Glutamatergic neuron (in vitro differentiated cells): ENCODE measurements around the gene ID3. TPM values are rescaled to one million over a fixed set of nuclear protein-coding genes. Genes with fewer than 3 reads are reported as not detected.
"Not testable (repeated sequence)": the region's sequence is repeated elsewhere in the genome, so short reads cannot be mapped to it uniquely, and the experiment has no call there.

Experiments
- DNase-seq: peaks from one replicate; pipeline ENCODE4 v3.0.0; 2022
- H3K27ac Mint-ChIP-seq: one replicate; pipeline ENCODE4 v1.8.0; 2020; ENCODE audit warnings: mild to moderate bottlenecking, mixed read lengths, inconsistent platforms; ENCODE audit not compliant: unreplicated experiment
- H3K27me3 Mint-ChIP-seq: one replicate; pipeline ENCODE4 v1.8.0; 2020; ENCODE audit warnings: mild to moderate bottlenecking, moderate library complexity, mixed read lengths, inconsistent platforms; ENCODE audit not compliant: unreplicated experiment
- H3K36me3 Mint-ChIP-seq: one replicate; pipeline ENCODE4 v1.8.0; 2020; ENCODE audit warnings: mild to moderate bottlenecking, mixed read lengths, inconsistent platforms; ENCODE audit not compliant: unreplicated experiment
- H3K4me1 Mint-ChIP-seq: one replicate; pipeline ENCODE4 v1.8.0; 2020; ENCODE audit warnings: mild to moderate bottlenecking, low read depth, mixed read lengths, inconsistent platforms; ENCODE audit not compliant: unreplicated experiment
- H3K4me3 Mint-ChIP-seq: one replicate; pipeline ENCODE4 v1.8.0; 2020; ENCODE audit warnings: mild to moderate bottlenecking, mixed read lengths, inconsistent platforms; ENCODE audit not compliant: unreplicated experiment
- H3K9me3 Mint-ChIP-seq: one replicate; pipeline ENCODE4 v1.8.0; 2020; ENCODE audit warnings: mild to moderate bottlenecking, moderate library complexity, mixed read lengths, inconsistent platforms; ENCODE audit not compliant: unreplicated experiment
- total RNA-seq: library from RNA; stranded (reverse); fragmentation: NEBNext Ultra II Directional; extraction: Animal tissue kit (Norgen Biotek cat#: 25700); gene quantifications from one replicate; pipeline ENCODE4 v1.2.1, GENCODE V29; 2021; ENCODE audit not compliant: unreplicated experiment
- TF ChIP-seq, protein P1 (sequence below): fragments of 200-600 bp; sonication (generic); IDR thresholded peaks from one replicate; pipeline ENCODE4 v1.5.0; 2021; ENCODE audit not compliant: partially characterized antibody, unreplicated experiment

The ID3 gene
- total RNA-seq, 1 donor from 2014 or later = 10.9 TPM

GRCh38 chr1:23546897-23547584 is 12.3 kb downstream of the ID3 start:
- H3K4me1 Mint-ChIP-seq = peaks cover 9% of the 10 kb centered on the region
- TF ChIP-seq, protein P1, sequence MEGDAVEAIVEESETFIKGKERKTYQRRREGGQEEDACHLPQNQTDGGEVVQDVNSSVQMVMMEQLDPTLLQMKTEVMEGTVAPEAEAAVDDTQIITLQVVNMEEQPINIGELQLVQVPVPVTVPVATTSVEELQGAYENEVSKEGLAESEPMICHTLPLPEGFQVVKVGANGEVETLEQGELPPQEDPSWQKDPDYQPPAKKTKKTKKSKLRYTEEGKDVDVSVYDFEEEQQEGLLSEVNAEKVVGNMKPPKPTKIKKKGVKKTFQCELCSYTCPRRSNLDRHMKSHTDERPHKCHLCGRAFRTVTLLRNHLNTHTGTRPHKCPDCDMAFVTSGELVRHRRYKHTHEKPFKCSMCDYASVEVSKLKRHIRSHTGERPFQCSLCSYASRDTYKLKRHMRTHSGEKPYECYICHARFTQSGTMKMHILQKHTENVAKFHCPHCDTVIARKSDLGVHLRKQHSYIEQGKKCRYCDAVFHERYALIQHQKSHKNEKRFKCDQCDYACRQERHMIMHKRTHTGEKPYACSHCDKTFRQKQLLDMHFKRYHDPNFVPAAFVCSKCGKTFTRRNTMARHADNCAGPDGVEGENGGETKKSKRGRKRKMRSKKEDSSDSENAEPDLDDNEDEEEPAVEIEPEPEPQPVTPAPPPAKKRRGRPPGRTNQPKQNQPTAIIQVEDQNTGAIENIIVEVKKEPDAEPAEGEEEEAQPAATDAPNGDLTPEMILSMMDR = no peak
- H3K27ac Mint-ChIP-seq = peak overlapping the region; percentile 17
- no peak overlapping the region for H3K4me3 Mint-ChIP-seq
- no peak for DNase-seq
- peaks cover 6% of the 10 kb centered on the region for H3K27me3 Mint-ChIP-seq
- no peaks in the 10 kb centered on the region for H3K9me3 Mint-ChIP-seq
- H3K36me3 Mint-ChIP-seq = no peaks in the 10 kb centered on the region

DNA sequence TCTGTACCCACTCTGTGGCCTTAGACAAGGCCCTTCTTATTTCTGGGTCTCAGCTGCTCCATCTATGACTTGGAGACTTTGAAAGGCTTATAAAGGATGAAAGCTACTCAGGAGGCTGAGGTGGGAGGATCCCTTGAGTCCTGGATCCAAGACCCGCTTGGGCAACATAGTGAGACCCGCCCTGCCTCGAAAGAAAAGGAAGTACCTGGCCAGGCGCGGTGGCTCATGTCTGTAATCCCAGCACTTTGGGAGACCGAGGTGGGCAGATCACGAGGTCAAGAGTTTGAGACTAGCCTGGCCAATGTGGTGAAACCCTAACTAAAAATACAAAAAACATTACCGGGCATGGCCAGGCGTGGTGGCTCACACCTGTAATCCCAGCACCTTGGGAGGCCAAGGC is 13.4 kb downstream of the ID3 start:
- peaks cover 4% of the 10 kb centered on the region for H3K27me3 Mint-ChIP-seq
- no peak overlapping the region for H3K4me3 Mint-ChIP-seq
- H3K36me3 Mint-ChIP-seq = no peaks in the 10 kb centered on the region
- no peak overlapping the region for H3K27ac Mint-ChIP-seq
- TF ChIP-seq, protein P1 = no peak
- no peaks in the 10 kb centered on the region for H3K9me3 Mint-ChIP-seq
- H3K4me1 Mint-ChIP-seq = peaks cover 2% of the 10 kb centered on the region
- DNase-seq = no peak

DNA sequence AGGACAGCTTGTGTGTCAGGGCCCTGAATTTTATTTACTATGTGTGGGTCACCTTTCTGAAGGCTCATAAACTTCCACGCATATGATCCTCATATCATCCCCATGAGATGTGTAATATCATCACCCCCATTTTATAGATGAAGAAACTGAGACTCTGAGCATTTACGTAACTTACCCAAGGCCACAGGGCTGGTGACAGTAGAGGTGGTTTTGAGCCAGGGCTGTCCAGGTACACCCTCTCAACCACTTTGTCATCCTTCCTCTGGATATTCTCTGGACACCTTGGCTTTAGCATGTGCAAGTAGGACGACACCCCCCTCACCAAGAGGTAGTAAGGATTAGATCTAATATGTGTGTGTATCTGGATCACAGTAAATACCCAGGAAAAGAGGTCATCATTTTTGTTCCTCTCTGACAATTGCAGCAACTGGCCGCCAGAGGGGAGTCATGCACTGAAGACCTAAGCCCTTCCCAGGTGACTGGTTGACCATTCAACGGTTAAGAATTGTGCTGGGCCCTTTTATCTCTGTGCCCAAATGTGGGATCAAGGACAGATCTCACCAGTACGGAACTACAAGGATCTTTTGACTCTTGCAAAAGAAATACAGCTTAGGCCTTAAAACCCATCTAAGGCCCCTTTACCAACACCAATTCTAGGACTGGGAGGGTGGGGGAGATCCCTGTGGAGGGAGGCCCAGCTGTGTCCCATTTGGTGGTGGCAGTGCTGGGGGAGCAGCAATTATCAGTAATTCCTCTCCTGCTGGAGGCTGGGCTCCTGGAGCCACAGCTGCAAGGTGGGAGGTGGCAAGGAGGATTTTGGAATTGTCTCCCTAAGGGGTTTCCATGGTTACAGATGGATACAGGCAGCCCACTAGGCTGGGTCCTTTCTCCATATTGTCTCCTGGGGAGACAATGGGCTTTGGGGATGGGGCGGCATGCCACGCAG is 14.6 kb downstream of the ID3 start:
- H3K9me3 Mint-ChIP-seq = no peaks in the 10 kb centered on the region
- H3K4me3 Mint-ChIP-seq = no peak overlapping the region
- DNase-seq = peak; percentile 82
- peaks cover 3% of the 10 kb centered on the region for H3K4me1 Mint-ChIP-seq
- H3K27ac Mint-ChIP-seq = no peak overlapping the region
- peaks cover 7% of the 10 kb centered on the region for H3K27me3 Mint-ChIP-seq
- no peaks in the 10 kb centered on the region for H3K36me3 Mint-ChIP-seq
- TF ChIP-seq, protein P1 = peak; percentile 87

- TF ChIP-seq, protein P1 = no peak
- no peaks in the 10 kb centered on the region for H3K9me3 Mint-ChIP-seq
- no peak overlapping the region for H3K27ac Mint-ChIP-seq
- H3K4me3 Mint-ChIP-seq = no peak overlapping the region
- H3K27me3 Mint-ChIP-seq = peaks cover 7% of the 10 kb centered on the region
- no peak for DNase-seq
- no peaks in the 10 kb centered on the region for H3K36me3 Mint-ChIP-seq
- peaks cover 5% of the 10 kb centered on the region for H3K4me1 Mint-ChIP-seq
Observed at GRCh38 chr1:23543707-23544443, 15.4 kb downstream of the ID3 start.

- not testable (repeated sequence) for H3K9me3 Mint-ChIP-seq, H3K4me3 Mint-ChIP-seq
Observed at GRCh38 chr1:23542940-23543339, 16.4 kb downstream of the ID3 start.

More at GRCh38 chr1:23542940-23543339, 16.4 kb downstream of the ID3 start:
- H3K4me1 Mint-ChIP-seq, H3K27ac Mint-ChIP-seq, H3K27me3 Mint-ChIP-seq, H3K36me3 Mint-ChIP-seq, DNase-seq: not testable (repeated sequence)
